ENCODE data around the gene ELMO1.

DNA sequence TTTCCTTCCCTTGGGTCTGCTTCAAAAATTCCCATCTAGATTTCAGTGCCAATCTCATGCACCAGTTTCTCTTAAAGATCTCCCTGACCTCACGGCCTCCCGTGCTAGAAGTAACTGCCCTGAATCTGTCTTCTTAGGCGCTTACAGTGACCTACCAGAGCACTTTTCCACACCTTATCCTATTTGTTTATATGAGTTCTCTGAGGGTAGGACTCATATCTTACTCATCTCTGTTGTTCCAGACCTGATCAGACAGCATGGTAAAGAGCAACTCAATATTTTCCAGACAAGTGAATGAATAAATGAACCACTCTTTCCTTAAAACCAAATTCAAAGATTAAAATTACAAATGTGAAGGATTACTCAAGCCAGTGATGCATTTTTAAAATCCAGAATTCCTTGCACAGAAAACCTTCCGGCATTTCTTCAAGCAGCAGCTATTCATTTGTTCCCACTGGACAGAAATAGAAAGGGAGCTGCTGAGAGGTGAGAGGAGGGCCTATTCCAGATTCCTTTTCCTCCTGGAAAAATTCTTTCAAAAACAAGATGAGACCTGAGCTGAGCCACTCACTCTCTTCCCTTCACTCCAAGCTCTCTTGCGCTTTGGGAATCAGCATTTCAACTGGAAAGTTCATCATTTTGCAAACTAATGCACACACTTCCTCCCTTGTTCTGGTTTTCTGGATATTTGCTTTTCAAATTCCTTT lies 94.6 kb downstream of the ELMO1 start:
- TF ChIP-seq, protein P1, sequence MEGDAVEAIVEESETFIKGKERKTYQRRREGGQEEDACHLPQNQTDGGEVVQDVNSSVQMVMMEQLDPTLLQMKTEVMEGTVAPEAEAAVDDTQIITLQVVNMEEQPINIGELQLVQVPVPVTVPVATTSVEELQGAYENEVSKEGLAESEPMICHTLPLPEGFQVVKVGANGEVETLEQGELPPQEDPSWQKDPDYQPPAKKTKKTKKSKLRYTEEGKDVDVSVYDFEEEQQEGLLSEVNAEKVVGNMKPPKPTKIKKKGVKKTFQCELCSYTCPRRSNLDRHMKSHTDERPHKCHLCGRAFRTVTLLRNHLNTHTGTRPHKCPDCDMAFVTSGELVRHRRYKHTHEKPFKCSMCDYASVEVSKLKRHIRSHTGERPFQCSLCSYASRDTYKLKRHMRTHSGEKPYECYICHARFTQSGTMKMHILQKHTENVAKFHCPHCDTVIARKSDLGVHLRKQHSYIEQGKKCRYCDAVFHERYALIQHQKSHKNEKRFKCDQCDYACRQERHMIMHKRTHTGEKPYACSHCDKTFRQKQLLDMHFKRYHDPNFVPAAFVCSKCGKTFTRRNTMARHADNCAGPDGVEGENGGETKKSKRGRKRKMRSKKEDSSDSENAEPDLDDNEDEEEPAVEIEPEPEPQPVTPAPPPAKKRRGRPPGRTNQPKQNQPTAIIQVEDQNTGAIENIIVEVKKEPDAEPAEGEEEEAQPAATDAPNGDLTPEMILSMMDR (IDR thresholded peaks at IDR 0.05; ENCODE audit: poor library complexity): no peak
- no peak for TF ChIP-seq EZH2 (IDR thresholded peaks at IDR 0.05; ENCODE audit: borderline replicate concordance)

All from hepatocyte (in vitro differentiated cells).